Ishikawa (cell line): Measurements from ENCODE around the gene INO80D.

Source experiments
- CEBPB ChIP-seq: IDR thresholded peaks from 2 replicates; pipeline ENCODE4 v1.6.1; 2012
- EP300 ChIP-seq: IDR thresholded peaks from 2 replicates; pipeline ENCODE4 v1.6.1; 2012; ENCODE audit warnings: borderline replicate concordance
- MAX ChIP-seq: IDR thresholded peaks from 2 replicates; pipeline ENCODE4 v1.6.1; 2012
- REST ChIP-seq: IDR thresholded peaks from 2 replicates; pipeline ENCODE4 v1.6.1; 2012; ENCODE audit warnings: low read depth, mild to moderate bottlenecking
- TAF1 ChIP-seq: IDR thresholded peaks from 2 replicates; pipeline ENCODE4 v1.6.1; 2012; ENCODE audit warnings: low read depth, mild to moderate bottlenecking
- TCF12 ChIP-seq: IDR thresholded peaks from 2 replicates; pipeline ENCODE4 v1.6.1; 2012; ENCODE audit warnings: low read depth
- TEAD4 ChIP-seq: IDR thresholded peaks from 2 replicates; pipeline ENCODE4 v1.6.1; 2012
- USF1 ChIP-seq: IDR thresholded peaks from 2 replicates; pipeline ENCODE4 v1.6.1; 2012
- YY1 ChIP-seq: IDR thresholded peaks from 2 replicates; pipeline ENCODE4 v1.6.1; 2012; ENCODE audit warnings: low read depth

- no peak for TF ChIP-seq MAX
- TF ChIP-seq USF1 = no peak
- TF ChIP-seq TEAD4 = no peak
- no peak for TF ChIP-seq EP300
- no peak for TF ChIP-seq YY1
- TF ChIP-seq REST = no peak
- TF ChIP-seq TAF1 = no peak
- no peak for TF ChIP-seq TCF12
- no peak for TF ChIP-seq CEBPB
Measured at GRCh38 chr2:205964111-205964761, 121.7 kb downstream of the INO80D start.
